Activated naive CD8-positive, alpha-beta T cell treated with anti-CD3 and anti-CD28 coated beads, Interleukin-2, amount 10 ng/mL, durations not matched to agents 7 days and 5 days (primary cell): ENCODE measurements around the gene PDGFD. TPM values are rescaled to one million over a fixed set of nuclear protein-coding genes. Genes with fewer than 3 reads are reported as not detected.

Experiments
- ATAC-seq: fragments of 150-1000 bp; cut with Tn5 transposase; one replicate; pipeline ENCODE4 v1.10.0; 2021; ENCODE audit warnings: low read depth, moderate library complexity
- POLR2A ChIA-PET: fragments of 350-600 bp; sonication (Branson Sonifier 250); formaldehyde crosslinking; loops from one replicate; lab custom pipeline; 2021; ENCODE audit warnings: antibody characterized with exemption; lab: Charles Lee
- DNase-seq: peaks from one replicate; pipeline ENCODE4 v3.0.0; 2021
- H3K27ac Mint-ChIP-seq: one replicate; pipeline ENCODE4 v1.8.0; 2022; ENCODE audit warnings: mild to moderate bottlenecking, mixed read lengths
- H3K27me3 Mint-ChIP-seq: one replicate; pipeline ENCODE4 v1.8.0; 2022; ENCODE audit warnings: mild to moderate bottlenecking, moderate library complexity, mixed read lengths
- H3K36me3 Mint-ChIP-seq: one replicate; pipeline ENCODE4 v1.8.0; 2021; ENCODE audit warnings: mild to moderate bottlenecking, mixed read lengths
- H3K4me1 Mint-ChIP-seq: one replicate; pipeline ENCODE4 v1.8.0; 2021; ENCODE audit warnings: mixed read lengths
- H3K4me3 Mint-ChIP-seq: one replicate; pipeline ENCODE4 v1.8.0; 2022; ENCODE audit warnings: mild to moderate bottlenecking, moderate library complexity, mixed read lengths
- H3K9me3 Mint-ChIP-seq: one replicate; pipeline ENCODE4 v1.8.0; 2021; ENCODE audit warnings: mixed read lengths
- total RNA-seq, 2 experiments: library from RNA; stranded (reverse); gene quantifications; one replicate each; pipeline ENCODE4 v1.2.3, GENCODE V29; 2021

Gene PDGFD
- total RNA-seq, 2 experiments from 2014 or later: 0.39 to 1.3 TPM

GRCh38 chr11:104075091-104075490, 88.9 kb downstream of the PDGFD start:
- POLR2A ChIA-PET: no interaction called here
- DNase-seq (no peak), ATAC-seq (no peak)
- H3K4me3 Mint-ChIP-seq: no peak overlapping the region
- no peaks in the 10 kb centered on the region for H3K27me3 Mint-ChIP-seq
- no peaks in the 10 kb centered on the region for H3K9me3 Mint-ChIP-seq
- H3K27ac Mint-ChIP-seq: no peak overlapping the region
- H3K36me3 Mint-ChIP-seq: no peaks in the 10 kb centered on the region
- no peaks in the 10 kb centered on the region for H3K4me1 Mint-ChIP-seq

GRCh38 chr11:104073950-104074705, 89.8 kb downstream of the PDGFD start:
- H3K36me3 Mint-ChIP-seq: no peaks in the 10 kb centered on the region
- H3K4me1 Mint-ChIP-seq: no peaks in the 10 kb centered on the region
- H3K9me3 Mint-ChIP-seq: no peaks in the 10 kb centered on the region
- POLR2A ChIA-PET: no interaction called here
- no peak for DNase-seq
- no peak overlapping the region for H3K27ac Mint-ChIP-seq
- H3K4me3 Mint-ChIP-seq: no peak overlapping the region
- ATAC-seq: no peak
- no peaks in the 10 kb centered on the region for H3K27me3 Mint-ChIP-seq

GRCh38 chr11:104067534-104067933, 96.4 kb downstream of the PDGFD start:
- H3K27me3 Mint-ChIP-seq: no peaks in the 10 kb centered on the region
- no peaks in the 10 kb centered on the region for H3K9me3 Mint-ChIP-seq
- ATAC-seq (no peak), DNase-seq (no peak)
- H3K4me1 Mint-ChIP-seq: no peaks in the 10 kb centered on the region
- H3K36me3 Mint-ChIP-seq: no peaks in the 10 kb centered on the region
- no peak overlapping the region for H3K27ac Mint-ChIP-seq
- POLR2A ChIA-PET: no interaction called here
- no peak overlapping the region for H3K4me3 Mint-ChIP-seq

GRCh38 chr11:104064034-104064630, 99.8 kb downstream of the PDGFD start:
- ATAC-seq: no peak
- Mint-ChIP-seq H3K4me1 (no peaks in the 10 kb centered on the region), H3K27me3 (no peaks in the 10 kb centered on the region), H3K27ac (no peak overlapping the region), H3K4me3 (no peak overlapping the region), H3K9me3 (no peaks in the 10 kb centered on the region), H3K36me3 (no peaks in the 10 kb centered on the region)
- POLR2A ChIA-PET: no interaction called here
- no peak for DNase-seq

- no peaks in the 10 kb centered on the region for H3K36me3 Mint-ChIP-seq
- H3K4me3 Mint-ChIP-seq: no peak overlapping the region
- ATAC-seq: no peak
- H3K27ac Mint-ChIP-seq: no peak overlapping the region
- H3K27me3 Mint-ChIP-seq: no peaks in the 10 kb centered on the region
- H3K4me1 Mint-ChIP-seq: no peaks in the 10 kb centered on the region
- POLR2A ChIA-PET: no interaction called here
- no peaks in the 10 kb centered on the region for H3K9me3 Mint-ChIP-seq
- no peak for DNase-seq
Measured at GRCh38 chr11:104061853-104062521, 102.0 kb downstream of the PDGFD start.

DNA sequence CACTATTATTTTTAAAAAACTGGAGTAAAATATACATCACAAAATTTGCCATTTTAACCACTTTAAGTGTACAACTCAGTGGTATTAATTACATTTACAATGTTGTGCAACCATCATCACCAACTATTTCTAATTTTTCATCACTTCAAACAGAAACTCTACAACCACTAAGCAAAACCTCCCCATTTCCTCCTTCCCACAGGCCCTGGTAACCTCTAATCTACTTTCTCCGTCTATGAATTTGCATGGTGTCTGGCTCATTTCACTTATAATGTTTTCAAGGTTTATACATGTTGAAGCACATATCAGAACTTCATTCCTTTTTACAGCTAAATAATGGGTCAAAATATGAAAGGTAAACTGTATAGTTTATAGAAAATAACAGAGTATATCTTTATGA, 103.1 kb downstream of the PDGFD start:
- H3K36me3 Mint-ChIP-seq: no peaks in the 10 kb centered on the region
- no peaks in the 10 kb centered on the region for H3K9me3 Mint-ChIP-seq
- no peak for DNase-seq
- H3K4me1 Mint-ChIP-seq: no peaks in the 10 kb centered on the region
- ATAC-seq: no peak
- H3K4me3 Mint-ChIP-seq: no peak overlapping the region
- POLR2A ChIA-PET: no interaction called here
- no peak overlapping the region for H3K27ac Mint-ChIP-seq
- H3K27me3 Mint-ChIP-seq: no peaks in the 10 kb centered on the region

DNA sequence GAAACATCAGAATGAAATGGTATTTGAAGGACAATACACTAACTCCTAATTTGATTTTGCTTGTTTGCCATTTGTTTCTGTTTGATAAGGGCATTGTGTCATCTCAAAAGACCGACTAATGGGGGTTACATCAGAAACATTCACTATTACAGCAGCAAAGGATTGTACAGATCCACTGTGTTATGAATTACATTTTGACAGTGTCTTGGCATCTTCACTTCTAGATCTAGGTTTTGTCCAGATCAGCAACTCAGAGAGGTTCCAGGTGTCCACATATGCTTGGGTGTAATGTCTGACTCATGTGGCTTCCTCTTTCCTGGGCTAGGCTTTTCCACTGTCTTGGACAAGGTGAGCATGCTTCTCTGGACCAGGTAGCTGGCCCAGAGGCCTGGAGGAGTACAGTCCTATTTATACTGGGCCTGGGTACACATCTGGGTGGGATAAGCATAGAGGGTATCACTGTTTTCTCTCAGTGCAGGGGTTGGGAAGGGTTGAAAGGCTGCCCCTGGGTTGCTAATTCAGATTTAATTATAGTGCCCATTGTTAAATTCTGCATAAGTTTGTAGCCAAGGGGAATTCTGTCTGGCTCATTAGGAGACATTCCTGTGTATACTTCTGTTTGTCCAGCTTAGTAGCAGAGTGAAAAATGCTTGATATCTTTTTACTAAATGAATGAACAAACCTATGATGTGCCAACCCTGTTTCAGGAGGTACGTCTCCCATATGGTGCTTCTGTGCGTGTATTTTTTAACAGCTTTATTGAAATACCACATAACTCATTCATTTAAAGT, 103.7 kb downstream of the PDGFD start:
- ATAC-seq: no peak
- Mint-ChIP-seq H3K36me3 (no peaks in the 10 kb centered on the region), H3K9me3 (no peaks in the 10 kb centered on the region), H3K4me1 (no peaks in the 10 kb centered on the region), H3K4me3 (no peak overlapping the region), H3K27me3 (no peaks in the 10 kb centered on the region), H3K27ac (no peak overlapping the region)
- DNase-seq: no peak
- POLR2A ChIA-PET: no interaction called here

- Mint-ChIP-seq H3K9me3 (no peaks in the 10 kb centered on the region), H3K27ac (no peak overlapping the region), H3K27me3 (no peaks in the 10 kb centered on the region), H3K4me1 (no peaks in the 10 kb centered on the region), H3K36me3 (no peaks in the 10 kb centered on the region), H3K4me3 (no peak overlapping the region)
- ATAC-seq (no peak), DNase-seq (no peak)
- POLR2A ChIA-PET: no interaction called here
Measured at GRCh38 chr11:104058680-104059079, 105.3 kb downstream of the PDGFD start.

DNA sequence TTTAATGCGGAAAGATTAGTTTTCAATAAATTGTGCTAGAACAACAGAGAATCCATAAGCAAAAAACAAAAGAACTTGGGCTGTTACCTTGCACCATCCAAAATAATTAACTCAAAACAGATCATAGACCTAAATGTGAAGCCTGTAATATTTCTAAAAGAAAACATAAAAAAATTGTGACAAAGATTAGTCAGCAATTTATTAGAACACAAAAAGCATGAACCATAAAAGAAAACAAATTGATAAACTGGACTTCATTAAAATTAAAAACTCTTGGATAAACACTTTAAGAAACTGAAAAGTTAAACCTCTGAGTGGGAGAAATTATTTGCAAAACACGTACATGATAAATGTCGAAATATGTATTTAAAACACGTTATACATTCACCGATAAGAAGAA, 106.0 kb downstream of the PDGFD start:
- POLR2A ChIA-PET: no interaction called here
- Mint-ChIP-seq H3K36me3 (no peaks in the 10 kb centered on the region), H3K27ac (no peak overlapping the region), H3K4me3 (no peak overlapping the region), H3K27me3 (no peaks in the 10 kb centered on the region), H3K4me1 (no peaks in the 10 kb centered on the region), H3K9me3 (no peaks in the 10 kb centered on the region)
- DNase-seq (no peak), ATAC-seq (no peak)

DNA sequence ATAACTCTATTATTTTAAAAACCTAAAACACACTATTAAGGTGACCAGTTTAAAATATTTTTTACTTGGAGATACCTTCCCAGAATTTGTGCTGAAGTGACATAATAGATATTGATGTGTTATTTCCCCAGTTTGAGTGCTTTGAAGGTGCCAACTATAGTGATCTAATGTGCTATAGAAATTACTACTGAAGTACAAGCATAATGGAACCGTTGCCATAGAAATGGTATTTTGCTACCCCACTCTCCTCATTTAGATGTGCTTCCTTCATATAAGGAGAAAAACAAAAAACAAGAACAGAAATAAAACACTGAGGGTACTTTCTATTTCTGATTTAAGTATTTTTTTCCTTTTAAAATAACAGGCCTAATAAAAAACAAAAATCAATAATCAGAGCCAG, 108.4 kb downstream of the PDGFD start:
- Mint-ChIP-seq H3K27ac (no peak overlapping the region), H3K9me3 (no peaks in the 10 kb centered on the region), H3K27me3 (no peaks in the 10 kb centered on the region), H3K36me3 (no peaks in the 10 kb centered on the region), H3K4me3 (no peak overlapping the region), H3K4me1 (no peaks in the 10 kb centered on the region)
- ATAC-seq (no peak), DNase-seq (no peak)
- POLR2A ChIA-PET: no interaction called here

- Mint-ChIP-seq H3K4me1 (no peaks in the 10 kb centered on the region), H3K27ac (no peak overlapping the region)
Measured at GRCh38 chr11:104054911-104055529, 108.9 kb downstream of the PDGFD start.

DNA sequence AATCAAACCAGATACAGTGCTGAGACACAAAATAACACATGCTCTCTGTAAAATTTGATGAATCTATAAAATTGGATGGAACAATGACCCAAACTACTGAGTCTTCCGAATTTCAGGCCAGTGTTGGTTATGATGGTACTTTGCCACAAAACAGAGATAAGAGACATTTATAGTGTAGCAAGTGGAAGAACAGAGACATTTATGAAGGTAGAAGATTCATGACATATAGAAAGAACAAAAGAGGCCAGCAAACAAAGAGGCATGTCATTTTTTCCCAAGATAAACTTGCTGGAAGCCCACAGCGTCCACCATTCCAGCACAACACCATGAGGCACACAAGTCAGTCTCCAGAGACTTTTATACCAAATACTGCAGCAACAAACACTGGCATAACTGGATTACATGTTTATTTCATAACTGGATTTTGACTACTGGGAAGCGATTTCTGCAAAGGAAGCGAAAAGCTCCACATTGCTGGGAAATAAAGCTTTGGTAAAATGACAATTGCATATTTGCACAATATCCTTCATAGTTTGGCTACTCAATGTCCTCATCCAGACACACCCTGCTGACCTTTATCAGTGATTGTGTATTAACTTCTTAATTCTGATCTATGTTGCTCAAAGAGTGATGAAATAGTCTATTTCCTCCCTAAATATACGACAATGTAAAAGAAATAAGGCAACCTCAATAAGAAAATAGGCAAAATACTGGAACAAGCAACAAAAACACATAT, 110.0 kb downstream of the PDGFD start:
- H3K4me3 Mint-ChIP-seq: no peak overlapping the region
- ATAC-seq: no peak
- H3K36me3 Mint-ChIP-seq: no peaks in the 10 kb centered on the region
- POLR2A ChIA-PET: no interaction called here
- DNase-seq: no peak
- no peaks in the 10 kb centered on the region for H3K9me3 Mint-ChIP-seq
- no peaks in the 10 kb centered on the region for H3K27me3 Mint-ChIP-seq
- no peak overlapping the region for H3K27ac Mint-ChIP-seq
- H3K4me1 Mint-ChIP-seq: no peaks in the 10 kb centered on the region

More at GRCh38 chr11:104054911-104055529, 108.9 kb downstream of the PDGFD start:
- no peaks in the 10 kb centered on the region for H3K9me3 Mint-ChIP-seq
- no peaks in the 10 kb centered on the region for H3K27me3 Mint-ChIP-seq
- H3K36me3 Mint-ChIP-seq: no peaks in the 10 kb centered on the region
- DNase-seq: no peak
- ATAC-seq: no peak
- POLR2A ChIA-PET: no interaction called here
- no peak overlapping the region for H3K4me3 Mint-ChIP-seq
